HK-2 (cell line): ENCODE measurements around the gene ACOT7.
A peak's percentile ranks its signal among the peaks of the same experiment; 100 is the strongest.

Experiments used
- DNase-seq: peaks from one replicate; pipeline ENCODE4 v3.0.0-alpha.2; 2018; ENCODE audit not compliant: unreplicated experiment

ACOT7 gene

DNA sequence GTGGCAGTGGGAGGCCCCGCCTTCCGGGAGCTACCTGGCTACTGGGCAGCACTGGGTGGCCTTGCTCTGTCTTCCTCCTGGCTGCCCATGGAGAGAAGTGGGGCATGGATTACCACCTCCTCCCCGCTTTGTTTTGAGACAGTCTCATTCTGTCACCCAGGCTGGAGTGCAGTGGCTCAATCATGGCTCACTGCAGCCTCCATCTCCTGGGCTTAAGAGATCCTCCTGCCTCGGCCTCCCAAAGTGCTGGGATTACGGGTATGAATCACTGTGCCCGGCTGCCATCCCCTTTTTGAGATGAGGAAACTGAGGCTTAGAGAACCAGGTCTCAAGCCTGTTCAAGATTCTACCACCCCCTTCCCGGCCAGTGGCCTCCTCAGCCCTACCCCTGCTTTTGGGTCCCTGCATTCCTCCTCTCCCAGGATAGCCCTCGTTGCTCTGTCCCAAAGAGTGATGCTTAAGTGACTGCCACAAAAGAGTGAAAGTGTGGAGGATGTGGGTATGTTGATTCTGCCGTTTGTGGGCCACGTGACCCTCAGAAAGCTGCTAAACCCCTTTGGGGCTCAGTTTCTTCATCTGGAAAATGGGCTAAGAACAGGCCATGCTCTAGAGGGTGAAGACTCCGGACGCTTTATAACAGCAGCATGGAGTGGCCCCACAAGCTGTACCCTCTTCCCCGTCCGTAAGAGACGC lies 141.7 kb downstream of the ACOT7 start:
- DNase-seq: no peak

DNA sequence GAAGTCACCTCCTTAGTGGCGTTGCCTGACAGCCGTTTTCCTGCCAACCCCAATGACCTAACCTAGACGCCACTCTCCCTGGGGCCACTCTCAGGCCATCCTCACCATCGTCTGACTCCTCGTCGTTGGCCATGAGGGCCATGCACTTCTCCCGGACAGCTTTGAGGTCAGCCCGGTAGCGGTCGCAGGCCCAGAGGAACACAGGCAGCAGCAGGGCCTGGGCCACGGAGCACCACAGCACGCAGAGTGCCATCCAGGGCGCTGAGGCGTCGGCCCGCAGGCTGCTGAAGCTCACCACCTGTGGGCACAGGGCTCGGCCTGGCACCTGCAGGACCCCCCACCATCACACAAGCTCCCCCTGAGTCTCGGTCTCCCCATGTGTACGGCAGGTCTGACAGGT lies 142.3 kb downstream of the ACOT7 start:
- no peak for DNase-seq

DNA sequence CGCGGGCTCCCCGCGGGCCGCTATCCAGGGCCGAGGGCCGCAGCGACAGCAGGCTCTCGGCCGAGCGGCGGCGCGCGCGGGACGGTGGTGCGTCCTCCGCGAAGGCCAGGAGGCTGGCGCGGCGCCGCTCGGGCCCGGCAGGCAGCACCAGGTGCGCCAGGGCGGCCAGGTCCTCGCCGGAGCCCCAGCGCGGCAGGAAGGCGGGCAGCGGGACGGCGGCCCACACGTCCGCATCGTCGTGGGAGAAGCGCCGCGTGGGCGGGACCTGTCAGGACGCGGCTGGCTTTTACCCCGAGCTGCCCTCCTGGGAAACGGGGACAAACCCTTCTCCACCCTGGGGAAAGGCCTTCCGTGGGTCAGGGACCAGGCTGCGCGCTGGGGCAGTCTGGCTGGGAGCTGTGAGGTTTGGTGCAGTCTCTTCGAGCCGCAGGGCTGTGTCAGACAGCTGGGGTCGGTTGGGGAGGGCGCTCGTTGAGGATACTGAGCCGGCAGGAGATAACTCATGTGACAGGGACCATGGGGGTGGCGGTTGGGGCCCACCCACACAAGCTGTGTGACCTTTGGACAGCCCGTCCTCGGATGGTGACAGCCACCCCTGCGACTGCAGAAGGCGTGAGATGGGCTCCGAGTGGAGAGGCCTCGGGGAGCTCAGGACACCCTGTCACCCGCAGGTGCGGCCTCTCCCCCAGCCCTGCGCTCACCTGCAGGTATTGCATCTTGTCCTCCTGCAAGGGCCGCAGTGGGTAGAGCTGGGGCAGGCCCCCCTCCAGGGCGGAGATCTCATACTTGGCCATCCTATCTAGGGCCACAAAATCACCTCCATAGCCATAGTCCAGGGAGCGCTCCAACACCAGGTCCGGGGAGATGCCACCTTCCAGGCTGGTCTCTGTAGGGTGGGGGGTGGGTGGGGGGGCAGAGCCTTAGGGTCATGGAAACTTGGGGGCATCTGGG lies 143.6 kb downstream of the ACOT7 start:
- DNase-seq: no peak

DNA sequence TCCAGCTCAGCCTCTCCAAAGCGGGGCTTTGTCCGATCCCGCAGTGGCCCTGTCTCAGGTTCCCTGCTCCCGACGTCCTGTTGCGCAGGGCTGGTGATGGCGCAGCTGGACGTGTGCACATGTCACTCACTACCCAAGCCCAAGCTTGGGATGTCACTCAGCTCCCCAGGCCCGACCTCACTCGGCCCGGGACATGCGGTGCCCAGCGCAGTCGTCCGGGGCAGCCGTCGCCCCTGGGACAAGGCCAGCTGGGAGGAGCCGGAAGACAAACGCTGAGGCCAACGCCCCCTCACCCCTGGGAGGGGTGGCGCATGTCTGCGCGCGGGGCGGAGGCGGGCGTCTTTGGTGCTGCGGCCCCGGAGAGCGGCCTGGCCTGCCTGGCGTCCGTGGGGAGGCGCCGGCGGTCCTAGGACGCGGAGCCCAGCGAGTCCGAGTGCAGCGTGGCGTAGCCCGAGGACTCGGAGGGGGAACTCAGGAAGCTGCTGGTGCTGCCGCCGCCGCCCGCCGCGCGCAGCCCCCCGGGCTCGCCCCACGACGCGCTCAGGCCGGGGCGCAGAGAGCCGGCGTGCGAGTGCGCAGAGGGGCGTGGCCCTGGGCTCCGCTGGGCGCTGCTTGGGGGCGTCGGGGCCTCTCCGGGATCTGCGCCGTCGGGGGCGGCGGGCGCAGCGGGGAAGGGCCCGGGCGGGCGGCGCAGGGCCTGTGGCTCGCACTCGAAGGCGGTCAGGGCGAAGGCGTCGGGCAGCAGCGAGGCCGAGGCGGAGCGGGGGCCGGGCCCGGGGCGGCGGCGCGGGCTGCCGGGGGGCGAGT lies 144.4 kb downstream of the ACOT7 start:
- no peak for DNase-seq

DNA sequence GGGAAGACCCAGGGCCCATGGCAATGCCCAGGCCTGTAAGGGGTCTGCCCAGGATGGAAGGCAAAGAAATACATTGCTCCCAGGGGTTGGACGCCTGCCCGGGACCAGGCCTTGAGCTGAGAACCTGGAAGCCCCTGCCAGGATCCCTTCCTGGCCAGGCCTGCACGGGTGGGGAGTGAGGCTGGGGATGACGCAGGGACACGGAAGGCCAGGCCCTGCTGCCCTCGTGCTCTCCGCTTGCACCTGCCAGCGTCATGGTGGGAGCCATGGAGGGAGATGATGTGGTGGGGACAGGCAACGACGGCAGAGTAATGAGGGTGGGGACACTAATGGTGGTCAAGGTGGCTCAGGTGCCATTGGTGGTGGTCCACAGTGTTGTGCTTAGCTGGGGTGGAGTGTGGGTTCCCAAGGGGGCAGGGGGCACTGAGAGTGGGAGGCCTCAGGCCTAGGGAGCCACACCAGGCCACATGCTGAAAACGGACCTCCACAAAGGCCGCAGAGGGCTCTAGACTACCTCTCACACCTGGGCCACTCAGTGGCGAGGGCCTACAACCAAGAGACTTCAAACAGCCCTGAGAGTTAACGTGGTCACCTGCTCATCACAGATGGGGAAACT lies 145.3 kb downstream of the ACOT7 start:
- DNase-seq: no peak

DNA sequence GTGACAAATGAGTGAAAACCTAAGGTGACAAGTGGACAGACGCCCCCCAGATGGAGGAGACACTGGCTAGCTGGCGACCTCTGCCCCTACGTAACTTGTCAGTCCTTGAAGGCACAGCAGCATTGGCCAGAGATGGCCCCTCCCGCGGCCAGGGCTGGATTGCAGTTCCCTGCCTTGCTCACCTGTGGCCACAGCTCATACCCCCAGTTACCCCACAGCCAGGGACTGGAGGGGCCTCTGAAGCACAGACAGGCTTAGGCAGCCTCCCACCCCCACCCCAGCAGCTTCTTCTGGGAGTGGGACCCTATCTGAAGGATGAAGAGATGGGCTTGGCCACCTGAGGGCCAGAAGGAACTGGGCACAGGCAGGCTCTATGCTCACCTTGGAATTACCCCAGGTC lies 145.9 kb downstream of the ACOT7 start:
- no peak for DNase-seq

DNA sequence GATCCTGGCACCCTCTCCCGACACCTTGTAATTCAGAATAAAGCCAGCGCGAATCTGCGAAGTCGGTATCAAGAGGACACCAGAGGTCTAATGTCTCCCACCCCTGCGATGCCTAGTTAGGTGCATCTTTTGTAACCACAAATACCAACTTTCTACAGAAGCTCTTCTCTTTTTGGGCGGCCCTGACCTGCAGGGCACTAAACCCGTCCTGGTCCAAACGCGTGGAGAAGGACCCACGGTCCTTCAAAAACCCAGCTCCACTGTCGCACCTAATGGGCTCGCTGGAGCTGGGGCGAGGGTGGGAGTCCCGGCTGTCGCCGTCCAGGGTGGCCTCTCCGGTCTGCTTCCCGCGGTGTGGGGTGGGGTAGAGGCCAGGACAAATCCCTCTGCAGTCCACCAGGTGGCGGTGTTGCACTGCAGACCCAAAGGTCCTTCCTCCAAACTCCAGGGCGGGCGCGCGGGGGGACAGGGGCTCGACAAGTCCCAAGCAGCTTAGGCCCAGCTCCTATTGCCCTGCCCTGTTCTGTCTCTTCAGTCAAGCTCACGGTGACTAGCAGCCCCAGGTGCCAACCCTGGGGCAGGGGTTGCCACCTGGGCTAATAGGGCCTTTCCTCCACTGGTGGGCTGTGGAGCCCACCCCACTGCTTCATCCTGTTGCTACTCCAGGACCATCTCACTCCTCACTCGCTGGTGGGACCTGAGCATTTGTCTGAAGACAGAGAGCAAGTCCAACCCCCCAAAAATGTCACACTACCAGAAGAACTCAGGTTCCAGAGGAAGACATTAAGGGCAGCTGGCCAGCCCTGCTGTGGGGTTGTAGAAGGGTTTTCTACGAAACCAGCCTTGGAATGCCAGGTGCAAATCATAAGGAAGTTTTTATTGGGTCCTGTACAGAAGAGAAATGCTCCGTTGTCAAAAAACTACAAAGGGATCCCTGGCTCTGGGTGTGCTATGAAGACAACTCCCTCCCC lies 146.8 kb downstream of the ACOT7 start:
- peak; percentile 79 for DNase-seq

DNA sequence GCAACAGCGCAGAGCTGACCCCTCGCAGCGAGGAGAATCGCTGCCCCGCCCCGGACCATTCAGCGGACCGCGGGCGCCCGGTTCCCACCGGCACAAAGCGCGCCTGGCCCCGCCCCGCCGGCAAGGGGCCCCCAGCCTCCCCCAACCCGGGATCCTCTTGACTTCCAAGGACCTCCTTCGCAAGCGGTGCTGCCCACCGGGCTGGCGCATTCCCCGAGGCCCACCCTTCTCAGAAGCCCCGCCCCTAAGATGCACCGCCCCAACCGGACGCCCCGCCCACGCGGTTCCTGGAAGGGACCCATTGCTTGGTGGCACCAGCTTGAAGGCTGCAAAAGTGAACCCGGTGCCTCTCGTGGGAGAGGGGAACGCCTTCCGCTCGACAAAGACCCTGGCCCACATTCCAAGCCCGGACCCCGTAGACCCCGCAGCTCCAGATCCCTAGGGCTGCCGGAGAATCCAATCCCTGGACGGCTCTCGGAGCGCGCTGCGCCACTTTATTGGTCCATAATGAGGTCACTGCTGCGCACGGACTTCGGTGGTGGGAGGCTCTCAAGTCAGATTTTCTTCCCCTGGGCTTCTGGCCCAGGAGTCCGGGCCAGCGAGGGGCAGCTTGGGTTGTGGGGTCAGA lies 147.6 kb downstream of the ACOT7 start:
- no peak for DNase-seq

DNA sequence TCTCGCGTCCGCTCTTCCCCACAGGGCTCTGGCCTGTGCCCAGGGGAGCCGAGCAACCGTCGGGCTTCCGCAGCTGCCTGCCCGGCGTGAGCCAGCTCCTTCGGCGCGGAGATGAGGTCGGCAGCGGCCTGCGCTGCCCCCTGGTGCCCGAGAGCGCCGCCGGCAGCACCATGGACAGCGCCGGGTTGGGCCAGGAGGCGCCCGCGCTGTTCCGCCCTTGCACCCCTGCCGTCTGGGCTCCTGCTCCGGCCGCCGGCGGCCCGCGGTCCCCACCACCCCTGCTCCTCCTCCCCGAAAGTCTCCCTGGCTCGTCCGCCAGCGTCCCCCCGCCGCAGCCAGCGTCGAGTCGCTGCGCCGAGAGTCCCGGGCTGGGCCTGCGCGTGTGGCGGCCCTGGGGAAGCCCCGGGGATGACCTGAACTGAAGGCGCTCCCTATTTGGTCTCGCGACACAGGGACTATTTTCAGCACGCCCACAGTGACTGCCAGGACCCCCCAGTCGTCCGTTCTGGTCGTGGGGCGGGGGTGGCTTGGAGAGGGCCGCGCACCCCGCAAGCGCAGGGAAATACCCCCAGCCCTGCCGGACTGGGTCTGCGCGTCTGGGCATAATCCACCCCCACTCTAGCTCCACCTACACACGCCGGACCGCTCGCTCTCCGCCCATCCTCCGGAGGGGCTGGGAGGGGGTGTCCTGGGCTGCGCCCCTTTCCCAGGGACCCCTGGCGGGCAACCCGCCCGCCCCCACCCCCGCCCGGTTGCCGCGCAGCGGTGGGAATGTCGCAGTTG lies 148.3 kb downstream of the ACOT7 start:
- DNase-seq: peak; percentile 85

DNA sequence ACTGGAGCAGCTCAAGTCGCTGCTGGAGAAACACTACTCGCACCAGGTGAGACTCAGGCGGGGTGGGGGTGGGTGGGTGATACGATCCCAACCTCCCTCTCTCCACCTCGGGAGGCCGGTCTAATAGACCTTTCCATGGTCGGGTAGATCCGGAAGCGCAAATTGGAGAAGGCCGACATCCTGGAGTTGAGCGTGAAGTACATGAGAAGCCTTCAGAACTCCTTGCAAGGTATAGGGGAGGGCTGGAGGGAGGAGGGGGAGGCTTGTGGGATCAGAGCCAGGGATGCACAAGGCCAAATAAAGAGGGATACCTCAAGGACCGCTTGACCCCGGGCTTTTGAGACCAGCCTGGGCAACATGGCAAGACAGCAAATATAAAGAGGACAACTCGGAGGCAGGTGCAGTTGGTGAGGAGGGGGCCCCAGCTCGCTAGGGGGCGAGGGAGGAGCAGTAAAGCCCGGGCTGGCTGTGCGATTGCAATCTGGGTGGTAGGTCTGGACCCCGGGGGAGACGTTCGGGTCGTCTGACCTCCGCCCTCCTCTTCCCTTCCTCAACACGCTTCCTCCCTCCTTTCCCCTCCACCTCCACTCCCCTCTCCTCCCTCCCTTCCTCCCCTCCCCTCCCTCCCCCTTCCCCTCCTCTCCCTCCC lies 149.0 kb downstream of the ACOT7 start:
- DNase-seq: no peak

DNA sequence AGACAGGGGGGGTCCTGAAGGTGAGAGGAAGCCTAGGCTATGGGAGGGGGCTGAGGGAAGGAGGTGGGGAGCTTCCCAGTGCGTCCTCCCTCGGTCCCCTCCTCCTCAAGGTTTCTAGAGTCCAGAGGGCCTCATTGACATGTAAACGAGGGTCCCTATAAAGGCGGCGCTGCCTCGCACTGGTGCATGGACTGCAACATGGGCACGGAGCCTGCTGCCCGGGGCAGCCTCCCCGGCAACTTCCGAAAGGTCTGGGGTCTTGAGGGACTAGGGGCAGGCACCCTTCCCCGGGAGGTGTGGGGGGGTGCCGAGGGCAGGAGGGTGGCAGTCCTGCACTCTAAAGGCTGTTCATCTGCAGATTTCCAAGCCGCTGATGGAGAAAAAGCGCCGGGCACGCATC lies 149.6 kb downstream of the ACOT7 start, which contains the start of gene HES3:
HES3 (plus strand) TSS at position 187 of the 400 bp plus-strand sequence; CDS start at position 374, 187 bp downstream.
- DNase-seq: no peak

DNA sequence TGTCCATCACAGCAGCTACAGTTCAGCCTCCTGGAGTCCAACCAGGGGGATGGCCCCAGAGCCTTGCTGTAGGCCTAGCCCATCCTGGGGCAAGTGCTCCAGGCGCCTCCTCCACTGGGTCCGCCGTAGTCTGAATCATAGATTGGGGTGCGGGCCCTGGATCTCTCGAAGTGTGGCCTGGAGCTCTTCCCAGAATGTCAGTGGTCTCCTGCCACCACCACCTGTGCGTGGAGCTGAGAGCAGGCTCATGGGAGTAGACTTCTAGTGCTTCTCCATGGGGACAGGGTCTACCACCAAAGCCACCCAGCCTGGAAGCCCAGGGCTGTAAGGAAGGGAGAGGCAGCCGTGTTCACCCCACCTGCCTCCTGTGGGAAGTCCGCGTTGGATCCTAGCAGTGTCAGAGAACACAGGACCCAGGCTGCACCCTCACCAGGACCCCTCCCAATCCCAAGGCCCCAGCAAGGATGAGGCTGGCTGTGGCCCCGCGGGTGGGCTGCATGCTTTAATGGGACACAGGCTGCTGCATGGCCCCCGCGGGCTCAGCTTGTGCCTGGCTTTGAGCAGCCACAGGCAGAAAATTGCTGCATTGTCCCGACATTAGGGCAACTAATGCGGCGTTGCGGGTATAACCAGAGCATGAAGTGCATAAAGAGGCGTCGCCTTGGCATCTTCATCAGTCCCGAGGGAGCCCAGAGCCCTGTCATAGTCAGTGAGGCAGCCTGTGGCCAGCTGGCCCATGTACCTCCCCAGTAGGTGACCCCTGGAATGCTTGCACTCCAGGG lies 150.3 kb downstream of the ACOT7 start:
- no peak for DNase-seq

DNA sequence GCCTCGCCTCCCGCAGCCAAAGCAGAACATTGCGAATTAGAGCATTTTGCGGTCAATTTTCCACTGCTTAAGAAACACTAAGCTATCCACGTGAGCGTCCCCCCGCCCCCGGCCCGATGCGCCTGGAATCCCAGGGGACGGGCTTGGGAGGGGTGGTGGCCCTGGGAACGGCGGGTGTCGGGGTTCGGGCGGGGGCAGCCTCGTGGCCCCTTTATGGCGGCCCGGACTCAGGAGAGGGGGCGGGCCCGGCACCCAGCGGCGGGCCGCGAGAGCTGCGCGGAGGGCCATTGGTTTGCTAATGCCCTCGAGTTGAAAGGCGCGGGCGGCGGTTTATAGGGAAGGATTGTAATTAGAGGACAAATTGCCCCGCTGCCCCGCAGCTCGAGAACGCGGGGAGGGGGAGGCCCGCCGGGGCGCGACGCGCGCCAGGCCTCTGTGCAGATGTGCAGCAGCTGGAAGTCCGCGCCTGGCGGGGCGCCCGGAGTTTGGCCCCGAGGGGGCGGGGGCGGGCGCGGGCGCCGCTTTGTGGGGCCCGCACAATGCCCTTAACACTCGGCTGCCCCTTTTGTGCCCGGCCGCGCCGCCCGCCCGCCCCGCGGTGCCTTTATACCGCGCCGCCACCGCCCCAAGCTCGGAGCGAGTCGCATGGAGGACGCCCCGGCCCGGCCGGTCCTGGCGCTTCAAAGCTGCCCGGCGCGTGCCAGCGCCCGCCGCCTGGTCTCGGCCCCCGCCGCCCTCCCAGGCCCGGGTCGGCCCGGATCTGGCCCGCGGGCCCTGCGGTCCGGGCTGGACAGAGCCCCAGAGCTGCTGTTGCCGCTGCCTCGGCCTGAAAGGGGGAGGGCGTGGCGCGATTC lies 151.5 kb downstream of the ACOT7 start:
- no peak for DNase-seq

DNA sequence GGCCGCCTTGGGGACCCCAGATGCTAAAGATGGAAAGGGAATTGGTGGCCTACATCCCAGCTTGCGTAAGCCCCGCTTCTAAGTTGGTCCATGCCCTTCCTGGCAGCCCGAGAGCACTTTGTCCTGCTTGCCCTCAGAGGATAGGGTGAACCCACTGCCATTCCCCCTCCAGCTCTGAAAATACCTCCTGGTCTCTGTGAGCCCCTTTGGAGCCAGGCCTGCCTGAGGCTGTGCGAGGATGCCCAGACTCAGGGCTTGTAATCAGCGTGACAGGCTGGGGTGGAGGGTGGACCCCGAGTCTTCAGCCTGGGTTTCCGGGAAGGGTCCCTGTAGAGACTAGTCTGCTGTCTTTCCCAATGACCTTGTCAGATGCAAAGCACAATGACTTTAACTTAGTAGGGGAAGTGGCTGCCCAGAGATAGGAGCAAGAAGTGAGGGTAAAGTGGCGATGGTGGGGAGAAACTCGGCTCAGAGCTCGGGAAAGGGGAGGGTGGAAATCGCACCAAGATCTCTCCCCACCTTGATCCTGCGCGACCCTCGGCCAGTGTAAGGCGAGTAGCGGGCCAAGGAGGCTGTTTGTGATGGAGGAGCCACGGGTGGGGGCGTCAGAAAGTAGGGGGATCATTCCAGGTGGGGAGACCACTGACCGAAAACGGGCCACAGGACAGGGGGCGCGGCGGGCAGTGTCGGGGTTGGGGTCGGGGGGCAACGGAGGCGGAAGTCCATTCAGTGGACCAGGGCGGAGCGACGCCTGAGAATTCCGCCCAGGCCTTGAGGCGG lies 152.3 kb downstream of the ACOT7 start:
- DNase-seq: no peak

DNA sequence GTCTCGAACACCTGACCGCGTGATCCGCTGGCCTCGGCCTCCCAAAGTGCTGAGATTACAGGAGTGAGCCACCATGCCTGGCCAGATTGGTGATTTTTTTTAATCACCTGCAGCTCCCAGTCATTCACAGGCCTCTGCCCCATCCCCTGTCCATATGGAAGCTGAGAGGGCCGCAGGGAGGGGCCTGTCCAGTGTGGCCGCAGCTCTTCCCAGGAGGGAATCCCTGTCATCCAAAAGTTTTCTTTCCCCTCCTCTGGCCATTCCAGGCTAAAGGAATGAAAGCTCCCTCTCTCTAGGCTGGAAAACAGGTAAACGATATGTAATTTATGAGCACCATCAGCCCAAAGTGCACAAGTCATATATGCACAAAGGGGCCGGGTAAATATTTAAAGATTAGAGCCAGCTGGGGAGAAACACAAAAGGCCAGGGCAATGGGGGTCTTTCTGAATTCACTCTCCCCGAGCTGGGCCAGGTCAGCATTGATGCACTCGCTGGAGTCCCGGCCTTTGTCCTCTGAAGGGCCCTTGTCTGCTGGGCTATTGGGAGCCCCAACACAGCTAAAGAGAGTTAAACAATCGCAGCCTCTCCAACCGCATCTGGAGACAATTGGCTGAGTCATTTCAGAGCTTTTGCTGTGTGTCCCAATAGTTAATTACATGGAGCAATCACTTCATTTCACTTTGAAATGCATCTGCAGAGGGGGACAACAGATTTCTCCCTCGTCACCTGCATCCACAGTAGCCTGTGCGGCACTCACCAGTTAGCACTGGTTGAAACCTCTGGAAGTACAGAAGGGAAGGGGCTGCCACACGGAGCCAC lies 153.4 kb downstream of the ACOT7 start:
- no peak for DNase-seq
